KOPT-K1 (cell line): ENCODE measurements around the gene LGALS4.
"Not testable (repeated sequence)": the region's sequence is repeated elsewhere in the genome, so short reads cannot be mapped to it uniquely, and the experiment has no call there.

Source experiments
- H3K27ac ChIP-seq: fragments of 200-600 bp; sonication (generic); 2 replicates; pipeline ENCODE4 v1.5.1; 2016; ENCODE audit warnings: antibody characterized with exemption, mild to moderate bottlenecking, low read depth, low read length; ENCODE audit not compliant: poor library complexity, severe bottlenecking
- H3K36me3 ChIP-seq: fragments of 200-600 bp; sonication (generic); 2 replicates; pipeline ENCODE4 v1.5.1; 2017; ENCODE audit warnings: antibody characterized with exemption, mild to moderate bottlenecking, low read length, moderate library complexity; ENCODE audit not compliant: insufficient read depth
- H3K9me3 ChIP-seq: fragments of 200-600 bp; sonication (generic); 2 replicates; pipeline ENCODE4 v1.5.1; 2017; ENCODE audit warnings: antibody characterized with exemption, low read length, mild to moderate bottlenecking; ENCODE audit not compliant: insufficient read depth, poor library complexity, severe bottlenecking

The LGALS4 gene

DNA sequence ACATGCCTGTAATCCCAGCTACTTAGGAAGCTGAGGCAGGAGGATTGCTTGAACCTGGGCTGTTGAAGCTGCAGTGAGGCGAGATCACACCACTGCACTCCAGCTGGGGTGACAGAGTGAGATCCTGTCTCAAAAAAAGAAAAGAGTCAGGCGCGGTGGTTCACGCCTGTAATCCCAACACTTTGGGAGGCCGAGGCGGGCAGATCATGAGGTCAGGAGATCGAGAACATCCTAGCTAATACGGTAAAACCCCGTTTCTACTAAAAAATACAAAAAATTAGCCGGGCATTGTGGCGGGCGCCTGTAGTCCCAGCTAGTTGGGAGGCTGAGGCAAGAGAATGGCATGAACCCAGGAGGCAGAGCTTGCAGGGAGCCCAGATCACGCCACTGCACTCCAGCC lies 30.5 kb downstream of the LGALS4 start:
- not testable (repeated sequence) for H3K27ac ChIP-seq, H3K36me3 ChIP-seq, H3K9me3 ChIP-seq

DNA sequence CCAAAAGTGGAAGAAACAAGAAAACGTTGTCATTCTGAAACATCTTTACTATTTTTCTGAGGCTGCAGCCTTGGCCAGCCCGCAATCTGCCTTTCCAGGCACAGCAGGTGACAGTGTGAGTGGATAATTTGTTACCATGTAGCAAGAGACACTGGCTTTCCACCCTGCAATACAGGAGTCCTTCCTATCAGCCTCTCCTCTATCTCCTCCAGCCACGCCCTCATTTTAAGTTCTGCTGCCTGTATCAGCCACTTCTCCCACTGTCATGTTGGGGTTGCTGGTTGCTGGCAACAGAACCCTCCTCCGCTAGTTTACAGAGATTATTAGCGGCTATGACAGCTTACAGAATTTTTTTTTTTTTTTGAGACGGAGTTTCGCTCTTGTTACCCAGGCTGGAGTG lies 31.7 kb downstream of the LGALS4 start:
- Histone ChIP-seq H3K27ac (no peak overlapping the region), H3K36me3 (no peaks in the 10 kb centered on the region), H3K9me3 (no peaks in the 10 kb centered on the region)

DNA sequence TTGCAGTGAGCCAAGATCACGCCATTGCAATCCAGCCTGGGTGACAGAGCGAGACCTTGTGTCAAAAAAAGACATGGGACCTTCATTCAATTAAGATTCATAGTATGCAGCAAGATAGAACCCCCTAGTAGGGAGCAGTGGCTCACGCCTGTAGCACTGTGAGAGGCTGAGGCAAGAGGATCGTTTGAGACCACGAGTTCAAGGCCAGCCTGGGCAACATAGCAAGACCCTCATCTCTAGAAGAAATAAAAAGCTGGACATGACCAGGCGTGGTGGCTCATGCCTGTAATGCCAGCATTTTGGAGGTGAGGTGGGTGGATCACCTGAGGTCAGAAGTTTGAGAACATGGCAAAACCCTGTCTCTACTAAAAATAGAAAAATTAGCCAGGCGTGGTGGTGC lies 32.3 kb downstream of the LGALS4 start:
- Histone ChIP-seq H3K9me3 (no peaks in the 10 kb centered on the region), H3K36me3 (no peaks in the 10 kb centered on the region), H3K27ac (no peak overlapping the region)

DNA sequence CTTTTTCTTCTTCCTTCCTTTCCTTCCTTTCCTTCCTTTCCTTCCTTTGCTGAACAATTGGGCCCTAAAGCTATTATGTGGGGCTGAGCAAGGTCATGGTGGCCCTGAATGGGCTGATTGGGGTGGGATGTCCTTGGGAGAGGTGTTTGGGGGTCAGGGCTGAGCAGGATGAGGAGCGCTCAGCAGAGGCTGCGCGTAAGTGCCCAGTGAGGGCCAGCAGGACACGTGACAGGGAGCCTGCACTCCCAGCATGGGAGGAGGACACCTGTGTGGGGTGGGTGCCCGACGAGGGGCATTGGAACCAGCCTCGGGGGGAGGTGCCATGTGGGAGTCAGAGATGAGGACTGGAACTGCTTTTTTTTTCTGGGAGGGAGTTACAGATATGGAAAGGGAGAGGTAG lies 34.0 kb downstream of the LGALS4 start:
- Histone ChIP-seq H3K9me3 (no peaks in the 10 kb centered on the region), H3K36me3 (no peaks in the 10 kb centered on the region), H3K27ac (no peak overlapping the region)

DNA sequence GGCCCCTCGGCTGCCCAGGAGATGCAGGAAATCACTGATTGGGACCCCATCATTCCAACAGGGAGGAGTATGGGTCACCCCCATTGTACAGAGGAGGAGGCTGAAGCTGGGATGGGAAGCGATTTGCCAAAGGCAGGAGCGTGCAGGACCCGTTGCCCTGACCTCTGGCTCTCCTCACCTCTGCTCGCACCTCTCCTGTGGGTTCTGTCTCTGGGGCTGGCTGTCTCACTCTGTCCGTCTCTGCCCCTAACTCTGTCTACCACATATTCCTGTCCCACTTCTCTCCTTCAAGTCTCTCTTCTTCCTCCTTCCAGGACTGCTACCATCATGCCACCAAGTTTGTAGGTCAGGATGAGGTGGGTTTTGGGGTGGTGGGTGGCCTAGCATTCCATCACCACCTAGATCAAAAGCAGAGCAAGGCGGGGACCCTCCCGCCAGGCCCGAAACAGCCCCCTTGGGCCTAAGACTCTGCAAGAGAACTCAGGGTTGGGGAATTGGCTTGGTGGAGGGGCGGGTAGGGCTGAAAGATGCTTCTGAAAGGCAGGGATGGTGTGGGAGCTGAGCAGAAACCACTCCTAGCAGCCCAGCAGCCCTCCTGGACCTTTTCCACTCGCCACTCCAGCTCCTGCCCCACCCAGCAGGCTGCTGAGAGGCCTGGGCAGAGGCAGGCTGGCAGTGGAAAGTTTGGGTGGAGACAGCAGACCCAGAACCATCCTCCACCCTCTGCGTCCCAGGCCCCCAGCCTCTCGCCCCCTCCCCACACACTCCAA lies 38.4 kb downstream of the LGALS4 start:
- Histone ChIP-seq H3K27ac (no peak overlapping the region), H3K36me3 (no peaks in the 10 kb centered on the region), H3K9me3 (no peaks in the 10 kb centered on the region)

GRCh38 chr19:38773469-38774177 lies 39.1 kb downstream of the LGALS4 start, which contains the start of gene LGALS7:
Gene LGALS7 (minus strand): TSS chr19:38773517. CDS start chr19:38773492, 25 bp downstream.
- Histone ChIP-seq H3K36me3 (no peaks in the 10 kb centered on the region), H3K27ac (no peak within 1 kb of the TSS), H3K9me3 (no peaks in the 10 kb centered on the region)

GRCh38 chr19:38771569-38771968 lies 41.2 kb downstream of the LGALS4 start:
- not testable (repeated sequence) for H3K36me3 ChIP-seq, H3K27ac ChIP-seq, H3K9me3 ChIP-seq

DNA sequence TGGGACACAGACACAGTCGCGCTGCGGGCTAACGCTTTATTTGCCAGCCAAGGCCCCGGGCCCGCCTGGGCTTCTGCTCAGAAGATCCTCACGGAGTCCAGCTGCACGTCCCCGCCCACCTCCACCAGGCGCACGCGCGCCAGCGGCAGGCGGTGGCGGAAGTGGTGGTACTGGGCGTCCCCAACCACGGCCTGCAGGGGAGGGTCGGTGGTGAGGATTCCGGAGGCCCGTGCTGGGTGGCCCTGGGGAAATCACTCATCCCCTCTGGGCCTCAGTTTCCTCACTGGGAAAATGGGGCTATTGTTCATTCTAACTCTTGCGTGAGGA lies 41.8 kb downstream of the LGALS4 start:
- not testable (repeated sequence) for H3K27ac ChIP-seq, H3K36me3 ChIP-seq, H3K9me3 ChIP-seq

DNA sequence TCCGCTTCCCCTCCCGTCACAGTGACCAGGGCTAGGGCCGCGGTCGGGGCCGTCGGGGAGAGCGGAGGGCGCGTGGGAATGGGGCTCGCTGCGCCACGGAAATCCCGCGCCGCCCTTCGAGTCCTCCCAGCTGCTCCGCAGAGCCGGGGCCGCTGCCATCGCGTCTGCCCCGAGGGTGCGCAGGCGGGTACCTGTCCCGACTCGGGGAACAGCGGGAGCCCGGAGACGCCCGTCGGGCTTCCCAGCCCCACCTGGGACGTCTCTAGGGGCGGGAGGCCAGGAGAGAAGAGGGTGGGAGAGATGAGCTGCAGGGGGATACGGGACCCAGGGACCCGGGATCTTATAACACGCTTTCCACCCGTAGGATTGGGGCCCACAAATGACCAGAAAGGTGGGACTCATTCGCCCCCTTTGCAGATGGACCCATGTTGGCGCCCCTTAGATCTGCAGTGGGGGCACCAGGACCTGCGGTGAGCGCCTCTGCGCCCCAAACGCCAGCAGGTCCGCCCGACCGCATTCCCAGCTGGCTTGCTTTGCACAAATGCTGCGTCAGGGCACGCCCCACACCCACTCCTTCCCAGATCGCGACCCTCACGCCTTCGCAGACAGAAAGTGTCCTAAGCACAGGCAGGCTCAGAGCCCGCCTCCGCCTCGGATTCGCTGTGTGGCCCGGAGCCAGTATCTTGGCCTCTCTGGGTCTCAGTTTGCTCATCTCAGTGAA lies 42.4 kb downstream of the LGALS4 start:
- not testable (repeated sequence) for H3K9me3 ChIP-seq, H3K27ac ChIP-seq, H3K36me3 ChIP-seq

GRCh38 chr19:38769635-38770211 lies 43.0 kb downstream of the LGALS4 start:
- Histone ChIP-seq H3K27ac (no peak overlapping the region), H3K36me3 (no peaks in the 10 kb centered on the region)

DNA sequence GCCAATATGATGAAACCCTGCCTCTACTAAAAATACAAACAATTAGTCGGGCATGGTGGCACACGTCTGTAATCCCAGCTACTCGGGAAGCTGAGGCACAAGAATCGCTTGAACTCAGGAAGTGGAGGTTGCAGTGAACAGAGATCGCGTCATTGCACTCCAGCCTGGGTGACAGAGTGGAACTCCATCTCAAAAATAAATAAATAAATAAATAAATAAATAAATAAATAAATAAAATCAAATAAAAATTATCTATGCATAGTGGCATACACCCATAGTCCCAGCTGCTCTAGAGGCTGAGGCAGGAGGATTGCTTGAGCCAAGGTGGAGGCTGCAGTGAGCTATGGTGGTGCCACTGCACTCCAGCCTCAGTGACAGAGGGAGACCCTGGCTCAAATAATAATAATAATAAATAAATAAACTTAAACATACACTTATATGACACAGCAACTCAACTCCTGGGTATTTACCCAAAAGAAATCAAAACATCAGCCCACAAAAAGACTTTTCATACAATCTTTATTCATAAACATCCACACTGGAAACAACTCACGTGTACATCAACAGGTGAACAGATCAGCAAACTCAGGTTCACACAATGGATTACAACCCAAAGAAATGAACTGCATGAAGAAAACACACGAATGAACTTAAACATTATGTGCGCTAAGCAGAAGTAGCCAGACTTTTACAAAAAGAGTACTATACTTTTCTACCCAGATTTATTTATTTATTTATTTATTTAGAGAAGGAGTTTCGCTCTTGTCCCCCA lies 46.3 kb downstream of the LGALS4 start:
- no peaks in the 10 kb centered on the region for H3K9me3 ChIP-seq
- no peak overlapping the region for H3K27ac ChIP-seq
- H3K36me3 ChIP-seq, result no peaks in the 10 kb centered on the region

More at GRCh38 chr19:38769635-38770211, 43.0 kb downstream of the LGALS4 start:
- H3K9me3 ChIP-seq, result no peaks in the 10 kb centered on the region

- no peak overlapping the region for H3K27ac ChIP-seq
Observed at GRCh38 chr19:38765214-38765613, 47.5 kb downstream of the LGALS4 start.

GRCh38 chr19:38763795-38764220 lies 48.9 kb downstream of the LGALS4 start:
- no peaks in the 10 kb centered on the region for H3K36me3 ChIP-seq

More at GRCh38 chr19:38765214-38765613, 47.5 kb downstream of the LGALS4 start:
- H3K9me3 ChIP-seq, result no peaks in the 10 kb centered on the region
- no peaks in the 10 kb centered on the region for H3K36me3 ChIP-seq

GRCh38 chr19:38761884-38762389 lies 50.8 kb downstream of the LGALS4 start:
- H3K27ac ChIP-seq, H3K9me3 ChIP-seq, H3K36me3 ChIP-seq: not testable (repeated sequence)

More at GRCh38 chr19:38763795-38764220, 48.9 kb downstream of the LGALS4 start:
- no peak overlapping the region for H3K27ac ChIP-seq
- no peaks in the 10 kb centered on the region for H3K9me3 ChIP-seq
